CD8-positive, alpha-beta memory T cell (primary cell): ENCODE measurements around the gene ZFYVE26. TPM values are rescaled to one million over a fixed set of nuclear protein-coding genes. Genes with fewer than 3 reads are reported as not detected.
A peak's percentile ranks its signal among the peaks of the same experiment; 100 is the strongest.

Source experiments
- CTCF ChIA-PET: fragments of 350-600 bp; sonication (Branson Sonifier 250); formaldehyde crosslinking; loops from one replicate; lab custom pipeline; 2021; ENCODE audit warnings: antibody characterized with exemption; lab: Charles Lee
- POLR2A ChIA-PET: fragments of 350-600 bp; sonication (Branson Sonifier 250); formaldehyde crosslinking; loops from one replicate; lab custom pipeline; 2021; ENCODE audit warnings: antibody characterized with exemption; lab: Charles Lee
- DNase-seq, 5 donors: peaks; one replicate each; pipeline versions ENCODE4 v3.0.0 to v3.0.0-alpha.2; 2020 to 2022; ENCODE audit warnings: mixed read lengths in 1 of 5
- H3K27ac ChIP-seq: one replicate; pipeline ENCODE4 v1.7.0; 2013; ENCODE audit warnings: low read depth, mild to moderate bottlenecking, low read length, moderate library complexity
- H3K27me3 ChIP-seq: 2 replicates; pipeline ENCODE4 v1.7.0; 2013; ENCODE audit warnings: low read length, mild to moderate bottlenecking; ENCODE audit not compliant: insufficient read depth, poor library complexity, severe bottlenecking
- H3K36me3 ChIP-seq: 2 replicates; pipeline ENCODE4 v1.7.0; 2013; ENCODE audit warnings: mild to moderate bottlenecking, low read length, moderate library complexity; ENCODE audit not compliant: insufficient read depth
- H3K4me1 ChIP-seq: 2 replicates; pipeline ENCODE4 v1.7.0; 2013; ENCODE audit warnings: mild to moderate bottlenecking, low read length, moderate library complexity; ENCODE audit not compliant: insufficient read depth
- H3K4me3 ChIP-seq: 2 replicates; pipeline ENCODE4 v1.7.0; 2013; ENCODE audit warnings: mild to moderate bottlenecking, low read length
- H3K9me3 ChIP-seq: 2 replicates; pipeline ENCODE4 v1.7.0; 2013; ENCODE audit warnings: mild to moderate bottlenecking, low read length
- H3K27ac Mint-ChIP-seq, 8 donors: one replicate each; pipeline ENCODE4 v1.8.0; 2020 to 2021; ENCODE audit warnings: mixed read lengths in 8 of 8, mild to moderate bottlenecking in 6 of 8, inconsistent platforms in 3 of 8, moderate library complexity in 3 of 8
- H3K27me3 Mint-ChIP-seq, 2 donors: one replicate each; pipeline ENCODE4 v1.8.0; 2020 to 2021; ENCODE audit warnings: mixed read lengths in 2 of 2, mild to moderate bottlenecking in 1 of 2, moderate library complexity in 1 of 2
- H3K36me3 Mint-ChIP-seq, 3 donors: one replicate each; pipeline ENCODE4 v1.8.0; 2020 to 2021; ENCODE audit warnings: mixed read lengths in 3 of 3, inconsistent platforms in 1 of 3, mild to moderate bottlenecking in 1 of 3
- H3K4me1 Mint-ChIP-seq, 3 donors: one replicate each; pipeline ENCODE4 v1.8.0; 2020 to 2021; ENCODE audit warnings: mixed read lengths in 3 of 3, inconsistent platforms in 1 of 3, mild to moderate bottlenecking in 1 of 3
- H3K4me3 Mint-ChIP-seq, 7 donors: one replicate each; pipeline ENCODE4 v1.8.0; 2020 to 2021; ENCODE audit warnings: mixed read lengths in 7 of 7, mild to moderate bottlenecking in 6 of 7, moderate library complexity in 4 of 7, inconsistent platforms in 2 of 7
- H3K9me3 Mint-ChIP-seq, 5 donors: one replicate each; pipeline ENCODE4 v1.8.0; 2020 to 2022; ENCODE audit warnings: mixed read lengths in 5 of 5, mild to moderate bottlenecking in 3 of 5, moderate library complexity in 2 of 5, inconsistent platforms in 1 of 5
- polyA plus RNA-seq: library from polyadenylated mRNA; unstranded; fragments of 300-500 nt; fragmentation: Illumina TruSeq; gene quantifications from one replicate; pipeline ENCODE4 v1.2.3, GENCODE V29; 2021
- total RNA-seq, 2 experiments: library from RNA; stranded (reverse); gene quantifications; one replicate each; pipeline ENCODE4 v1.2.3, GENCODE V29; 2021

ZFYVE26 gene
- total RNA-seq (10 to 100 TPM; 19.0 to 19.9 TPM), polyA plus RNA-seq (4.1 TPM)

GRCh38 chr14:67816326-67817002 is at the start of gene ZFYVE26:
Gene ZFYVE26, minus strand, starts transcription at chr14:67816590. Its CDS starts 627 bp downstream, at chr14:67815963.
- ChIA-PET POLR2A (interaction anchor here (0.7 to 1.2 kb wide), 4 partner anchors 121 to 979 kb away, joined by 3 read pairs; partner anchors contain the start of genes PIGH and RDH11), CTCF (interaction anchor here (0.9 to 1.3 kb wide), 3 partner anchors 10 to 998 kb away, joined by 3 to 5 read pairs (median 3); no protein-coding TSS in a partner anchor)
- Mint-ChIP-seq H3K4me3 (peak within 1 kb of the TSS; percentile 96 to 99 (median 98)), H3K4me1 (peaks cover 44 to 59% (median 59%) of the 10 kb centered on the region in 3 donors), H3K9me3 (no peaks in the 10 kb centered on the region), H3K36me3 (peaks cover 0 to 35% (median 4%) of the 10 kb centered on the region in 3 donors), H3K27me3 (peaks cover 0 to 5% of the 10 kb centered on the region in 2 donors), H3K27ac (peak within 1 kb of the TSS; percentile 84 to 99 (median 96))
- peak within 1 kb of the TSS; percentile 97 for H3K4me3 ChIP-seq
- no peaks in the 10 kb centered on the region for H3K9me3 ChIP-seq
- DNase-seq, result peak; percentile 83 to 92 (median 89)
- peak within 1 kb of the TSS; percentile 67 for H3K27ac ChIP-seq
- H3K36me3 ChIP-seq, result peaks cover 18% of the 10 kb centered on the region
- peaks cover 39% of the 10 kb centered on the region for H3K4me1 ChIP-seq
- H3K27me3 ChIP-seq, result no peaks in the 10 kb centered on the region

DNA sequence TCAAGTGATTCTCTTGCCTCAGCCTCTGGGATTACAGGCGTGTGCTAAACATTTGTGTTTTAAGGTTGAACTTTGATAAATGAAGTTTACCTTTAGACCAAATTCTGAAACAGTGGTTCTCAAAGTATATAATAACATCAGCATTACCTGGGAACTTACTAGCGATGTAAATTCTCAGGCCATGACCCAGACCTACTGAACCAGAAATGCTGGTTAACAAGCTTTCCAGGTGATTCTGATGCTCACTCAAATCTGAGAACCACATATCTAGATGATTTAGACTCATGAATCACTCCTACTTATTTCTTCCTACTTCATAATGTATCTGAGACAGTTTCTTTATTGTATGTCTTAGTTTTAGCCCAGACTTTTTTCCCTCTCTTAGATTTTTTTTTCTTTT is 46.8 kb upstream of the ZFYVE26 start:
- Mint-ChIP-seq H3K9me3 (peaks cover 0 to 4% (median 0%) of the 10 kb centered on the region in 5 donors), H3K27ac (peak overlapping the region in 1 of 8 donors; percentile 7), H3K36me3 (peaks cover 11 to 26% (median 23%) of the 10 kb centered on the region in 3 donors), H3K4me1 (peaks cover 18 to 37% (median 31%) of the 10 kb centered on the region in 3 donors), H3K4me3 (no peak overlapping the region), H3K27me3 (no peaks in the 10 kb centered on the region)
- no peak for DNase-seq
- no peak overlapping the region for H3K27ac ChIP-seq
- no peaks in the 10 kb centered on the region for H3K27me3 ChIP-seq
- ChIA-PET CTCF (no interaction called here), POLR2A (no interaction called here)
- no peaks in the 10 kb centered on the region for H3K4me1 ChIP-seq
- no peak overlapping the region for H3K4me3 ChIP-seq
- no peaks in the 10 kb centered on the region for H3K36me3 ChIP-seq
- no peaks in the 10 kb centered on the region for H3K9me3 ChIP-seq

- no peaks in the 10 kb centered on the region for H3K27me3 Mint-ChIP-seq
Observed at GRCh38 chr14:67859169-67859749, 42.9 kb upstream of the ZFYVE26 start.

DNA sequence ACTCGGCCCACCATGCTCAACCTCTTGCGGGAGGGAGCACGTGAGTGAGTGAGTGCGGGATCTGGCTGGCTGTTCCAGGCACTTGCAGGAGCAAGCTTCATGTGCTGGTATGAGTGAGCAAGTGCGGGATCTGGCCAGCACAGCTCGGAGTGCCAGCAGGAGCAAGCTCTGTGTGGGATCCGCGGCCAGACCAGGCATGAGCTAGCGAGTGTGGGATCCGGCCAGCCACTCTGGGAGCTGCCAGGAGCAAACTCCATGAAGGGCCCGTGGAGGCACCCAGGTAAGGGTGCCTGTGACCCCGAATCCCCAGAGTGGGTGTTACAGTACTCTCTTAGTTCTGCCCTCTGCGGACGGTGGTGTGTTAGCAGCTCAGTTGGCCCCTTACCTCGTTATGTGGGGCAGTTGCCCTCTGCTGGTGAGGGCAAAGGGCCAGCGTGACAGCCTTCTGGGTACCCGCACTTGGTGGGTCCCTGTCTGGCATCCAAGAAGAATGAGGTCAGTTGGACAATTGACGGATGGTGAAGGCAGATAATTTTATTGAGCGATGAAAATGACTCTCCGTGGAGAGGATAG is 41.5 kb upstream of the ZFYVE26 start:
- H3K27me3 ChIP-seq, result no peaks in the 10 kb centered on the region
- H3K27ac ChIP-seq, result no peak overlapping the region
- no peaks in the 10 kb centered on the region for H3K36me3 ChIP-seq
- DNase-seq, result no peak
- Mint-ChIP-seq H3K9me3 (no peaks in the 10 kb centered on the region), H3K27me3 (no peaks in the 10 kb centered on the region), H3K4me1 (peaks cover 26 to 42% (median 35%) of the 10 kb centered on the region in 3 donors), H3K36me3 (peaks cover 0 to 3% (median 1%) of the 10 kb centered on the region in 3 donors), H3K27ac (peak overlapping the region in 1 of 8 donors; percentile 1), H3K4me3 (no peak overlapping the region)
- H3K4me3 ChIP-seq, result no peak overlapping the region
- CTCF ChIA-PET, result interaction anchor here (1.1 kb wide), 1 partner anchor 20 kb away, joined by 3 read pairs; no protein-coding TSS in a partner anchor
- no peaks in the 10 kb centered on the region for H3K9me3 ChIP-seq
- no peaks in the 10 kb centered on the region for H3K4me1 ChIP-seq
- POLR2A ChIA-PET, result no interaction called here

More at GRCh38 chr14:67859169-67859749, 42.9 kb upstream of the ZFYVE26 start:
- H3K4me1 Mint-ChIP-seq, result peaks cover 23 to 47% (median 37%) of the 10 kb centered on the region in 3 donors
- Histone ChIP-seq H3K36me3 (no peaks in the 10 kb centered on the region), H3K4me3 (no peak overlapping the region), H3K27me3 (no peaks in the 10 kb centered on the region), H3K4me1 (no peaks in the 10 kb centered on the region), H3K27ac (no peak overlapping the region), H3K9me3 (no peaks in the 10 kb centered on the region)
- POLR2A ChIA-PET, result interaction anchor here (0.5 kb wide), 1 partner anchor 136 kb away, joined by 3 read pairs; no protein-coding TSS in a partner anchor
- DNase-seq, result no peak
- H3K4me3 Mint-ChIP-seq, result no peak overlapping the region
- no peak overlapping the region for H3K27ac Mint-ChIP-seq
- CTCF ChIA-PET, result no interaction called here
- no peaks in the 10 kb centered on the region for H3K9me3 Mint-ChIP-seq
- H3K36me3 Mint-ChIP-seq, result peaks cover 0 to 7% (median 5%) of the 10 kb centered on the region in 3 donors

GRCh38 chr14:67856827-67857226 is 40.4 kb upstream of the ZFYVE26 start:
- ChIA-PET POLR2A (no interaction called here), CTCF (no interaction called here)
- H3K4me3 Mint-ChIP-seq, result peak overlapping the region in 6 of 7 donors; percentile 17 to 65 (median 51)
- Histone ChIP-seq H3K36me3 (no peaks in the 10 kb centered on the region), H3K27me3 (no peaks in the 10 kb centered on the region), H3K27ac (no peak overlapping the region), H3K9me3 (no peaks in the 10 kb centered on the region), H3K4me3 (no peak overlapping the region), H3K4me1 (no peaks in the 10 kb centered on the region)
- H3K27me3 Mint-ChIP-seq, result no peaks in the 10 kb centered on the region
- peaks cover 26 to 42% (median 35%) of the 10 kb centered on the region in 3 donors for H3K4me1 Mint-ChIP-seq
- peaks cover 0 to 3% (median 1%) of the 10 kb centered on the region in 3 donors for H3K36me3 Mint-ChIP-seq
- peak overlapping the region in 6 of 8 donors; percentile 2 to 81 (median 70) for H3K27ac Mint-ChIP-seq
- H3K9me3 Mint-ChIP-seq, result no peaks in the 10 kb centered on the region
- DNase-seq, result no peak

DNA sequence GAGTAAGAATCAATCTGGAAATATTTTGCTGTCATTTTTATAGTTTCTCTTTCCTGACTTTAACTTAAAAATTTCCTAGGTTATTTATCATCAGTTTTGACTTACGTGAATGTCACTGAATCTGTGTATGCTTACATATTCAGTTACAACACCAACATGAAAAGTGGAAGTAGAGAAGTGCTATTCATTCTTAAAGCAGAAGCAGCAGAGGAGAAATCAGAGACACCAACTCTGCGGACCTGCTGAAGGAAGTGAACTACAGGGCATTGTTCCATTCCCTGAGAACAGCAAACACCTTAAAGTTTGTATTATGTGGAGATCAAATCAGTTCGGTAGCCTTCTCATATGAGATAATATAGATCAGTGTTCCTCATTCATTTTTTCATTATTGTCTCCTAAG is 37.3 kb upstream of the ZFYVE26 start:
- no peaks in the 10 kb centered on the region for H3K36me3 ChIP-seq
- H3K4me1 Mint-ChIP-seq, result peaks cover 26 to 39% (median 36%) of the 10 kb centered on the region in 3 donors
- no peak overlapping the region for H3K27ac ChIP-seq
- H3K36me3 Mint-ChIP-seq, result peaks cover 6 to 21% (median 8%) of the 10 kb centered on the region in 3 donors
- peak overlapping the region in 3 of 8 donors; percentile 0 to 38 (median 14) for H3K27ac Mint-ChIP-seq
- ChIA-PET POLR2A (no interaction called here), CTCF (no interaction called here)
- H3K27me3 ChIP-seq, result no peaks in the 10 kb centered on the region
- H3K27me3 Mint-ChIP-seq, result no peaks in the 10 kb centered on the region
- no peak overlapping the region for H3K4me3 Mint-ChIP-seq
- DNase-seq, result no peak
- no peaks in the 10 kb centered on the region for H3K4me1 ChIP-seq
- no peak overlapping the region for H3K4me3 ChIP-seq
- no peaks in the 10 kb centered on the region for H3K9me3 ChIP-seq
- H3K9me3 Mint-ChIP-seq, result peaks cover 0 to 3% (median 0%) of the 10 kb centered on the region in 5 donors

- ChIA-PET CTCF (no interaction called here), POLR2A (no interaction called here)
- Mint-ChIP-seq H3K27me3 (no peaks in the 10 kb centered on the region), H3K27ac (peak overlapping the region in 1 of 8 donors; percentile 0), H3K9me3 (peaks cover 0 to 3% (median 3%) of the 10 kb centered on the region in 5 donors), H3K4me3 (no peak overlapping the region), H3K36me3 (peaks cover 8 to 27% (median 12%) of the 10 kb centered on the region in 3 donors), H3K4me1 (peaks cover 23 to 33% (median 32%) of the 10 kb centered on the region in 3 donors)
- H3K27me3 ChIP-seq, result no peaks in the 10 kb centered on the region
- no peak overlapping the region for H3K27ac ChIP-seq
- no peaks in the 10 kb centered on the region for H3K4me1 ChIP-seq
- DNase-seq, result no peak
- no peaks in the 10 kb centered on the region for H3K9me3 ChIP-seq
- no peaks in the 10 kb centered on the region for H3K36me3 ChIP-seq
- no peak overlapping the region for H3K4me3 ChIP-seq
Observed at GRCh38 chr14:67852926-67853604, 36.7 kb upstream of the ZFYVE26 start.
